OCI-LY1 (cell line): Measurements from ENCODE around the gene CD40.

Experiments used
- EZH2 ChIP-seq: fragments of 200-600 bp; sonication (generic), shearing (Covaris generic); IDR thresholded peaks from 2 replicates; pipeline ENCODE4 v1.8.0; 2017; ENCODE audit warnings: borderline replicate concordance, mixed run types, mild to moderate bottlenecking, antibody characterized with exemption, low read length, moderate library complexity, mixed read lengths
- TF ChIP-seq, protein P1 (sequence below): fragments of 200-600 bp; sonication (generic), shearing (Covaris generic); IDR thresholded peaks from 2 replicates; pipeline ENCODE4 v1.5.1; 2017; ENCODE audit warnings: mild to moderate bottlenecking, antibody characterized with exemption, low read length, moderate library complexity, mixed read lengths

DNA sequence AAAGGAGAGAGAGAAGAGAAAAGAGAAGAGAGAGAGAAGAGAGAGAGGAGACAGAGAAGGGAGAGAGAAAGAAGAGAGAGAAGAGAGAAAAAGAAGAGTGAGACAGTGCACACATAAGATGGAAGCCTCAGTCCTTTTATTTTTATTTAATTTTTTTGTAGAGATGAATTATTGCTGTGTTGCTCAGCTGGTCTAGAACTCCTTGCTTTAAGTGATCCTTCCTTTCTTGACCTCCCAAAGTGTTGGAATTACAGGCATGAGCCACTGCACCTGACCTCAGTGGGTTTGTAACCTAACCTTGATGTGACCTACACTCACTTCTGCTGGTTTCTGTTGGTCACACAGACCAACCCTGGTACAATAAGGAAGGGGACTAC lies 6.3 kb upstream of the CD40 start:
- TF ChIP-seq, protein P1, sequence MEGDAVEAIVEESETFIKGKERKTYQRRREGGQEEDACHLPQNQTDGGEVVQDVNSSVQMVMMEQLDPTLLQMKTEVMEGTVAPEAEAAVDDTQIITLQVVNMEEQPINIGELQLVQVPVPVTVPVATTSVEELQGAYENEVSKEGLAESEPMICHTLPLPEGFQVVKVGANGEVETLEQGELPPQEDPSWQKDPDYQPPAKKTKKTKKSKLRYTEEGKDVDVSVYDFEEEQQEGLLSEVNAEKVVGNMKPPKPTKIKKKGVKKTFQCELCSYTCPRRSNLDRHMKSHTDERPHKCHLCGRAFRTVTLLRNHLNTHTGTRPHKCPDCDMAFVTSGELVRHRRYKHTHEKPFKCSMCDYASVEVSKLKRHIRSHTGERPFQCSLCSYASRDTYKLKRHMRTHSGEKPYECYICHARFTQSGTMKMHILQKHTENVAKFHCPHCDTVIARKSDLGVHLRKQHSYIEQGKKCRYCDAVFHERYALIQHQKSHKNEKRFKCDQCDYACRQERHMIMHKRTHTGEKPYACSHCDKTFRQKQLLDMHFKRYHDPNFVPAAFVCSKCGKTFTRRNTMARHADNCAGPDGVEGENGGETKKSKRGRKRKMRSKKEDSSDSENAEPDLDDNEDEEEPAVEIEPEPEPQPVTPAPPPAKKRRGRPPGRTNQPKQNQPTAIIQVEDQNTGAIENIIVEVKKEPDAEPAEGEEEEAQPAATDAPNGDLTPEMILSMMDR = no peak
- TF ChIP-seq EZH2 = no peak
